Measurements from ENCODE around the gene SLC7A9. TPM values are rescaled to one million over a fixed set of nuclear protein-coding genes. Genes with fewer than 3 reads are reported as not detected.

Gene SLC7A9
- total and polyA plus RNA-seq, 2 of the 13 experiments (the other 11 are each of a cell fraction or from before 2014, with no cell fraction given), result 4.7 to 8.3 TPM

- no peak for TF ChIP-seq FUBP1 (CRISPR knock-in tag; IDR thresholded peaks at IDR 0.05; ENCODE audit: borderline replicate concordance)
These were observed 55.6 kb downstream of the SLC7A9 start (continued) for GRCh38 chr19:32813862-32814425.

GRCh38 chr19:32812571-32812970 lies 57.0 kb downstream of the SLC7A9 start:
- intact Hi-C loops (cut with micrococcal nuclease; ENCODE audit: unreplicated experiment), result no loop called here
- no peaks in the 10 kb centered on the region for H3K36me3 ChIP-seq (replicated peaks in 1 of 2; ENCODE audit: control insufficient read depth in 1 of 2, insufficient read depth in 2 of 2, low read length in 2 of 2)
- no peaks in the 10 kb centered on the region for H3K9me3 ChIP-seq (ENCODE audit: low read length)
- H3K4me3 ChIP-seq (replicated peaks in 1 of 3; ENCODE audit: insufficient read depth in 1 of 3, low read depth in 2 of 3, low read length in 3 of 3), result no peak overlapping the region
- no peaks in the 10 kb centered on the region for H3K79me2 ChIP-seq (ENCODE audit: insufficient read depth, low read length)
- in situ Hi-C loops (cut with HindIII; ENCODE audit: extremely low pct_ligation_motif_present, low pct_unique_long_range_greater_than_20kb), result no loop called here
- H3K4me2 ChIP-seq (ENCODE audit: low read depth, low read length), result no peak overlapping the region
- POLR2A ChIA-PET, result no interaction called here
- ATAC-seq (no peak), FAIRE-seq (no peak), DNase-seq (ENCODE audit: low spot score) (no peak)
- CTCF ChIA-PET (ENCODE audit: low intra/inter-chr PET ratio, low total read pairs), result no interaction called here
- peaks cover 7 to 23% of the 10 kb centered on the region in 2 experiments for H3K27me3 ChIP-seq (ENCODE audit: control insufficient read depth in 1 of 2, insufficient read depth in 2 of 2, low read length in 2 of 2)
- peaks cover 28% of the 10 kb centered on the region for H3K4me1 ChIP-seq (ENCODE audit: insufficient read depth, low read length)
- no peak overlapping the region for H3K27ac ChIP-seq (ENCODE audit: extremely low read length, insufficient read depth, low read length)
- 61% methylated on average over 3 of the region's 3 CpGs for WGBS (ENCODE audit: low lambda C conversion rate)
- H2AFZ ChIP-seq (ENCODE audit: low read length), result no peak overlapping the region
- no peak for TF ChIP-seq ZNF530 (CRISPR knock-in tag; IDR thresholded peaks at IDR 0.05; ENCODE audit: low read depth)
- TF ChIP-seq ZNF841 (CRISPR knock-in tag; IDR thresholded peaks at IDR 0.05; ENCODE audit: borderline replicate concordance), result no peak
- TF ChIP-seq ZNF33A (CRISPR knock-in tag; IDR thresholded peaks at IDR 0.05; ENCODE audit: borderline replicate concordance), result no peak
- no peak for TF ChIP-seq NCOA2 (CRISPR knock-in tag; IDR thresholded peaks at IDR 0.05)
- H3K9ac ChIP-seq (ENCODE audit: insufficient read depth, low read depth, low read length), result no peak overlapping the region
- H4K20me1 ChIP-seq (ENCODE audit: insufficient read depth, low read length), result no peaks in the 10 kb centered on the region
- BruUV-seq (replicated peaks), result no TSS peak
